Liver (tissue), 9 donors: ENCODE results near the gene PTPRN2. TPM values are rescaled to one million over a fixed set of nuclear protein-coding genes. Genes with fewer than 3 reads are reported as not detected.

Experiments used
- DNase-seq: peaks from one replicate; pipeline ENCODE4 v3.0.0-alpha.2; 2017; ENCODE audit warnings: low spot score
- H3K27ac ChIP-seq, 2 donors: one replicate each; pipeline ENCODE4 v1.7.0; 2013; ENCODE audit warnings: inconsistent platforms in 2 of 2, low read length in 2 of 2, control low read depth in 1 of 2, low read depth in 1 of 2, mild to moderate bottlenecking in 1 of 2
- H3K27me3 ChIP-seq, 4 donors: one replicate each; pipeline versions ENCODE4 v1.6.1 to v1.7.0; 2013; ENCODE audit warnings: low read length in 3 of 4, inconsistent platforms in 1 of 4, mild to moderate bottlenecking in 1 of 4, moderate library complexity in 1 of 4; ENCODE audit not compliant: control insufficient read depth in 4 of 4, insufficient read depth in 4 of 4
- H3K36me3 ChIP-seq, 4 donors: one replicate each; pipeline versions ENCODE4 v1.6.1 to v1.7.0; 2013; ENCODE audit warnings: low read length in 3 of 4, mild to moderate bottlenecking in 3 of 4, low read depth in 1 of 4, moderate library complexity in 1 of 4; ENCODE audit not compliant: control insufficient read depth in 4 of 4, insufficient read depth in 3 of 4
- H3K4me1 ChIP-seq, 4 donors: one replicate each; pipeline versions ENCODE4 v1.6.1 to v1.7.0; 2013; ENCODE audit warnings: low read length in 3 of 4, mild to moderate bottlenecking in 3 of 4, moderate library complexity in 1 of 4; ENCODE audit not compliant: control insufficient read depth in 4 of 4, insufficient read depth in 4 of 4
- H3K4me3 ChIP-seq, 3 donors: one replicate each; pipeline versions ENCODE4 v1.6.1 to v1.7.0; 2013; ENCODE audit warnings: low read length in 3 of 3, control low read depth in 1 of 3, low read depth in 1 of 3, mild to moderate bottlenecking in 1 of 3
- H3K9ac ChIP-seq, 2 donors: one replicate each; pipeline ENCODE4 v1.7.0; 2013; ENCODE audit warnings: low read length in 2 of 2, mild to moderate bottlenecking in 2 of 2, moderate library complexity in 2 of 2, control low read depth in 1 of 2, low read depth in 1 of 2
- H3K9me3 ChIP-seq, 4 donors: one replicate each; pipeline versions ENCODE4 v1.6.1 to v1.7.0; 2013; ENCODE audit warnings: low read length in 3 of 4; ENCODE audit not compliant: control insufficient read depth in 4 of 4
- ATF3 ChIP-seq: IDR thresholded peaks from 2 replicates; pipeline ENCODE4 v1.6.1; 2016; ENCODE audit warnings: antibody characterized with exemption
- EGR1 ChIP-seq, 2 donors: IDR thresholded peaks; 2 replicates each; pipeline ENCODE4 v1.6.1; 2016 to 2018; ENCODE audit warnings: antibody characterized with exemption in 2 of 2, low read depth in 2 of 2
- FOXA1 ChIP-seq: IDR thresholded peaks from 2 replicates; pipeline ENCODE4 v1.6.1; 2016; ENCODE audit warnings: antibody characterized with exemption
- FOXA2 ChIP-seq: IDR thresholded peaks from 2 replicates; pipeline ENCODE4 v1.6.1; 2016; ENCODE audit warnings: antibody characterized with exemption
- HNF4A ChIP-seq, 2 donors: conservative IDR thresholded peaks; 2 replicates each; pipeline ENCODE4 v1.6.1; 2016; ENCODE audit warnings: antibody characterized with exemption in 2 of 2, mild to moderate bottlenecking in 2 of 2
- HNF4G ChIP-seq: IDR thresholded peaks from 2 replicates; pipeline ENCODE4 v1.6.1; 2016; ENCODE audit warnings: antibody characterized with exemption
- JUND ChIP-seq, 2 donors: IDR thresholded peaks; 2 replicates each; pipeline ENCODE4 v1.6.1; 2016; ENCODE audit warnings: antibody characterized with exemption in 2 of 2
- MAX ChIP-seq: IDR thresholded peaks from 2 replicates; pipeline ENCODE4 v1.6.1; 2016; ENCODE audit warnings: antibody characterized with exemption
- NR2F2 ChIP-seq: IDR thresholded peaks from 2 replicates; pipeline ENCODE4 v1.6.1; 2016; ENCODE audit warnings: antibody characterized with exemption
- REST ChIP-seq: IDR thresholded peaks from 2 replicates; pipeline ENCODE4 v1.6.1; 2016; ENCODE audit warnings: antibody characterized with exemption, mild to moderate bottlenecking
- SP1 ChIP-seq: IDR thresholded peaks from 2 replicates; pipeline ENCODE4 v1.6.1; 2018; ENCODE audit warnings: antibody characterized with exemption, mild to moderate bottlenecking
- TAF1 ChIP-seq: conservative IDR thresholded peaks from 2 replicates; pipeline ENCODE4 v1.6.1; 2016; ENCODE audit warnings: antibody characterized with exemption, mild to moderate bottlenecking
- YY1 ChIP-seq: IDR thresholded peaks from 2 replicates; pipeline ENCODE4 v1.6.1; 2016; ENCODE audit warnings: antibody characterized with exemption, mild to moderate bottlenecking
- ZBTB33 ChIP-seq: IDR thresholded peaks from 2 replicates; pipeline ENCODE4 v1.6.1; 2016; ENCODE audit warnings: antibody characterized with exemption
- WGBS: extraction: QIAGEN DNeasy Blood & Tissue Kit; methylation state at CpG from one replicate; pipeline ENCODE4 v1.1.7; 2013; 5-methylcytosine and 5-hydroxymethylcytosine counted together
- polyA plus RNA-seq, 2 donors: library from polyadenylated mRNA; stranded (reverse) in 1 of 2; unstranded in 1 of 2; fragments of 200-250 nt in 1 of 2; fragments of >200 nt in 1 of 2; fragmentation: Nextera tagmentation in 1 of 2; extraction: Ambion mirVana in 1 of 2; gene quantifications; one replicate each; pipeline versions ENCODE4 v1.2.1 to v1.2.3, GENCODE V29; 2013 to 2015
- total RNA-seq, 2 donors: library from RNA; depleted of rRNA; stranded (reverse); fragments of >200 nt; gene quantifications; one replicate each; pipeline ENCODE4 v1.2.3, GENCODE V29; 2014
- TF ChIP-seq, protein P1 (sequence below): fragments of 150-350 bp; IDR thresholded peaks from 2 replicates; pipeline ENCODE4 v1.5.1; 2017; ENCODE audit warnings: improper control_type of control experiment, low read depth, low read length; ENCODE audit not compliant: missing input control
- donor health status: healthy.
- donor health status: healthy.
- donor health status: healthy.
- donor health status: healthy.
- donor health status: healthy.

PTPRN2 gene
- total and polyA plus RNA-seq, 4 donors: 0.75 to 1.9 (median 1.1) TPM

GRCh38 chr7:157795199-157795598 is 792.4 kb downstream of the PTPRN2 start:
- H3K9me3 ChIP-seq: no peaks in the 10 kb centered on the region
- H3K36me3 ChIP-seq: no peaks in the 10 kb centered on the region
- 65% methylated on average over 5 of the region's 5 CpGs for WGBS
- H3K4me3 ChIP-seq: no peak overlapping the region
- no peaks in the 10 kb centered on the region for H3K4me1 ChIP-seq
- no peak for DNase-seq
- H3K27me3 ChIP-seq: no peaks in the 10 kb centered on the region
- H3K9ac ChIP-seq: no peak overlapping the region
- H3K27ac ChIP-seq: no peak overlapping the region
- TF ChIP-seq TAF1 (no peak), MAX (no peak), SP1 (no peak), ZBTB33 (no peak), JUND (IDR thresholded peaks at IDR 0.05) (no peak), HNF4A (conservative IDR thresholded peaks at IDR 0.05) (no peak), HNF4G (no peak), REST (no peak), YY1 (no peak), FOXA1 (no peak), EGR1 (IDR thresholded peaks at IDR 0.05; ENCODE audit: low read depth in 2 of 2) (no peak)
- TF ChIP-seq, protein P1, sequence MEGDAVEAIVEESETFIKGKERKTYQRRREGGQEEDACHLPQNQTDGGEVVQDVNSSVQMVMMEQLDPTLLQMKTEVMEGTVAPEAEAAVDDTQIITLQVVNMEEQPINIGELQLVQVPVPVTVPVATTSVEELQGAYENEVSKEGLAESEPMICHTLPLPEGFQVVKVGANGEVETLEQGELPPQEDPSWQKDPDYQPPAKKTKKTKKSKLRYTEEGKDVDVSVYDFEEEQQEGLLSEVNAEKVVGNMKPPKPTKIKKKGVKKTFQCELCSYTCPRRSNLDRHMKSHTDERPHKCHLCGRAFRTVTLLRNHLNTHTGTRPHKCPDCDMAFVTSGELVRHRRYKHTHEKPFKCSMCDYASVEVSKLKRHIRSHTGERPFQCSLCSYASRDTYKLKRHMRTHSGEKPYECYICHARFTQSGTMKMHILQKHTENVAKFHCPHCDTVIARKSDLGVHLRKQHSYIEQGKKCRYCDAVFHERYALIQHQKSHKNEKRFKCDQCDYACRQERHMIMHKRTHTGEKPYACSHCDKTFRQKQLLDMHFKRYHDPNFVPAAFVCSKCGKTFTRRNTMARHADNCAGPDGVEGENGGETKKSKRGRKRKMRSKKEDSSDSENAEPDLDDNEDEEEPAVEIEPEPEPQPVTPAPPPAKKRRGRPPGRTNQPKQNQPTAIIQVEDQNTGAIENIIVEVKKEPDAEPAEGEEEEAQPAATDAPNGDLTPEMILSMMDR: no peak

DNA sequence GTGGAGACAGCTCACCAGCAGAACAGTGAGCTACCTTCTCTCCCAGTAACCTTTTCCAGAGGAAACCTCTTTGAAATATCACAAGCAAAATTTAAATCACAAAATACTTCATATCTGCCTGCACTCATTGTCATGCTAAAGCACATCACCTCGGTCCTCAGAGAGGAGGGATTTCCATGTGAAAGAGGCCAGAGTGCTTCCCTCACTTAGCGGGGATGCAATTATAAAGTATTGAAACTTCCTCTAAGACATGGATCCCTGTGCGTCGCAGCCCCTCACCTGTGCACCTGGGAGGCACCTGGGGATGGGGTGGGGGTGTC is 792.9 kb downstream of the PTPRN2 start:
- H3K36me3 ChIP-seq: no peaks in the 10 kb centered on the region
- 85% methylated on average over 4 of the region's 4 CpGs for WGBS
- H3K27ac ChIP-seq: no peak overlapping the region
- no peaks in the 10 kb centered on the region for H3K27me3 ChIP-seq
- no peak overlapping the region for H3K9ac ChIP-seq
- DNase-seq: no peak
- H3K9me3 ChIP-seq: no peaks in the 10 kb centered on the region
- TF ChIP-seq, protein P1: no peak
- no peak for TF ChIP-seq HNF4G
- no peak for TF ChIP-seq TAF1
- no peak for TF ChIP-seq FOXA2
- TF ChIP-seq HNF4A (conservative IDR thresholded peaks at IDR 0.05): no peak
- TF ChIP-seq MAX: no peak
- no peak for TF ChIP-seq FOXA1
- no peak for TF ChIP-seq ATF3
- no peak for TF ChIP-seq NR2F2
- no peak for TF ChIP-seq SP1
- no peaks in the 10 kb centered on the region for H3K4me1 ChIP-seq
- no peak overlapping the region for H3K4me3 ChIP-seq
